AG09309 (cell line): Measurements from ENCODE around the gene MYOZ2.
A peak's percentile ranks its signal among the peaks of the same experiment; 100 is the strongest.

Experiments
- DNase-seq: peaks from one replicate; pipeline ENCODE4 v3.0.0-alpha.2; 2010; ENCODE audit warnings: low read depth
- H3K4me3 ChIP-seq: 2 replicates; pipeline ENCODE4 v1.5.1; 2011; ENCODE audit warnings: mild to moderate bottlenecking, low read depth, low read length, moderate library complexity; ENCODE audit not compliant: control insufficient read depth
- CTCF ChIP-seq: IDR thresholded peaks from 2 replicates; pipeline ENCODE4 v1.5.1; 2011; ENCODE audit warnings: mild to moderate bottlenecking, low read depth, low read length, inconsistent platforms; ENCODE audit not compliant: insufficient read depth, control insufficient read depth; ENCODE audit errors: missing control alignments

MYOZ2 gene

DNA sequence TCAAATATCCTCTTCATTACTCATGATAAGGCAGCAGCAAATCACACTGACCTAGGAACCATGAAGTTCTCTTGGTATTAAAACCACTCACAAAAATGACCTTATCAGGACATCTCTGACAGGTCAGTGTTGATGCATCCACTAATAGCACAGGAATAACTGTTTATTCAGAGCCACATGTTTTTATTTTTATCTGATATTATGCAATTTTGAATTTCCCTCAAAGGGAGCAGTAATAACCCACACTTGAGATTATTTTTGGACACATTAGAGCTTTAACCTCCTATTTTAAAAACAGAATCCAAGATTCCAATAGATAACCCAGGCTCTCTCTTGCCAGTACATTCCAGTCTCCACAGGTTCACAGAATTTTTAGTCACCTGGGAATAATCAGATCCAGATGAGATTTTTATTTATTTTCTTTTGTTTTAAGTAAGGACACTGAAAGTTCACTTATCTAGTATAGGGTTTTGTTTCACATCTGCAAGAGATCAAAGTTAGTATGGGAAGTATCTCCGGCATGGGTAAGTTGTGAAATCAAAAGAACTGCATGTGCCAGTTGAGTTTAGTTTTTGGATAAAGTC is 36.3 kb upstream of the MYOZ2 start:
- no peak overlapping the region for H3K4me3 ChIP-seq

GRCh38 chr4:119100655-119101054 is 35.0 kb upstream of the MYOZ2 start:
- no peak for TF ChIP-seq CTCF
- DNase-seq: no peak
- H3K4me3 ChIP-seq: no peak overlapping the region

More for the DNA sequence above, 36.3 kb upstream of the MYOZ2 start:
- peak; percentile 70 for DNase-seq
- no peak for TF ChIP-seq CTCF

DNA sequence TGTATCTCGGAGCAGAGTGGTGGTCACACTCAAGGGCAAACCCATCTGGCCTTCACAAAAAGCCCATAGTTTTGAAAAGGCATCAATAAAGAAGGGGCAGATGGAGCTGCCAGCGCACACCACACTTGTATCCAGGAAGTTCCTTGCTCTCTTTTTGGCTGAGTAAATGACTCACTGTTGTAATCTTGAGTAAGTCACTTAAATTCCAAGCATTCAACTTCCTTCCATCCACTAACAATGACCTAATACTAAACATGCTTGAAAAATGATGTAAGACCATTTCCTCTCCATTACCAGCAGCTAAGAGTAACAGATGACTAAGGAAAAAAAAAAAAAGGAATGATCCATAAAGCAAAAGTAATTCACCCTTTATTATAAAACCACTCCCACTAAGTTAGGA is 32.4 kb upstream of the MYOZ2 start:
- TF ChIP-seq CTCF: no peak
- no peak overlapping the region for H3K4me3 ChIP-seq
- DNase-seq: peak; percentile 98

DNA sequence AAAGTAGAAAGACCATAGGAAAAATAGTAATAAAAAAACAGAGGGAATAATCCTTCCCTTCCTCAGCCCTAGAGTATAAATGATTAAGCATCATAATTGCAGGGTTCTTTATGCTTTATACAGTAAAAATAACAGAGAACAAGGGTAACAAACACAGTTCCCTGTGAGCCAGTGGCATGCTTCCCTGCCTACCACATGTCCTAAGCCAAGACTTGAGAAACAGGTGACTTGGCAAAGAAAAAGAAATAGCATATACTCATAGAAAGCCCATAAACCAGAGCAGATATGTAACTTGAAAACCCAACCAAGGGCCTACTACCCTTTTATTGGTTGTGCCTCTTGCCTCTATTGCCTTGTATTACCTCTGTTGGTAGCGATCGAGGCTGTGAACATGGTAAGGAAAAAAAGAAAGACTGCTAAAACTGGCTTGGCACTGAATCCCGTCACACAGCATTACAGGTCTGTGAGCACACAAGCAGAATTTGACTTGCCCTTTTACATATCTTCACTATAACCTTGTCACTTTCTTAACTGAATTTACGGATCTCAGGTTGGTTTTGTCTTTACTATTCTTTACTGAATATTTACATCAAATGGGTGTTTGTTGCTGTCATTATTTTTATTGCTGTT is 30.9 kb upstream of the MYOZ2 start:
- no peak overlapping the region for H3K4me3 ChIP-seq
- TF ChIP-seq CTCF: no peak
- DNase-seq: no peak

DNA sequence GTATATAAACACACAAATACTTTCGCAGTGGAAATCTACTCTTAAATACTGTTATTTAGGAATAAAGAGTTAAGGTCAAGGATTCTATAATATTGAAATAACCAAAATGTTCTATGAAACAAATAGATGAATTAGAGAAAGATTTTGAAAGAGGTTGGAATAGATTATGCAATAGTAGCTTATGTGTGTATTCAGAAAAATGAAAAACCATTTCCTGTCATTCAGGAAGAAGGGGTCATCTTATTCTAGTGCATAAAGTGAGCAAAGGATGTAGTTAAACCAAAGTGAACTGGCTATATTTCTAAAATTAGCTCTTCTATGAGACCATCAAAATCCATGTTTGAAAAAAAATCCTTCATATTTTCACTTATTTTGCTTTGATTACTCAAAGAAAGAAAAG is 30.0 kb upstream of the MYOZ2 start:
- no peak for DNase-seq
- H3K4me3 ChIP-seq: no peak overlapping the region
- no peak for TF ChIP-seq CTCF

DNA sequence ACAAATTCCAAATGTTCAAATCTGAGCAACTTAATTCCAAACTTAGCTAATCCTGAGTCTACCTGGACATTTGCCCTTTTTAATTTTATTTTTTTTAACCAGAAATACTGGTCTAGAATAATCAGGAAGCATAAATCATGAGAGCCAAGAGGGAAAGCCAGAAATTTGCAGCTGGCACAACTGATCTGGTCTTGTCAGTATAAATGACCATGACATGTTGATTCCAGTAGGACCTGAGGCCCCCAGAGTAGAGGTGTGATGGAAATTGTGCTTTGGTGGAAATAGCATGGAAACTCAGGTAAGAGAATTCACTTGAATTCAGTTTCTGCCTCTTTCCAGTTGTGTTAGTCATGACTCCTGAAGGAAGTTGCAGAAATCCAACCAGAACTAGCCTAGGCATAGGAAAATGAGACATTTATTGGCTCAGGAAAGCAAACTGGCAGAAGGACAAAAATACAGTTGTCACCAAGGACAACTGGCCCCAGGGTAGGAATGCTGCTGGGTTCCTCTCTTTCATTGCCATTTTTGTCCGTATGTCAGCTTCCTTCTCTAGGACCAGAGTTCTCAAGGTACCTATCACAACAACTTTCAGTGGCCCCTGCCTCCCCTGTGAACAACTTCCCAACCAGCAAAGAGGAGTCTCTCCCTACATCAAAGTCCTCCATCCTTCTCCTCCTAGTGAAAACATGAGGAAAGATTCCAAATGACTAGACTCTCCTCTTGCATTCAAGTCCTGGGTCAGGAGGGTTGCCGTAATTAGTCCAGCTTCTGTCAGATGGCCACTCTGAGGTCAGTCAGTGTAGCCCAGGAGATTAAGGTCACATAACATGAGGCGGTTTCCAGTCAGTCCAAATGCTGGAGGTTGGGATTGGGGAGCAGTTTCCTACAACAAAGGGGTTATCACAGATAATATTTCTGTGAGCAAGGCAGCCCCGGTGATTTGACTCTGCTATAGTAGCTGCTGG is 29.3 kb upstream of the MYOZ2 start:
- no peak for DNase-seq
- no peak for TF ChIP-seq CTCF
- H3K4me3 ChIP-seq: no peak overlapping the region
